Epithelial cell of proximal tubule (primary cell): ENCODE data around the gene MBNL1. TPM values are rescaled to one million over a fixed set of nuclear protein-coding genes. Genes with fewer than 3 reads are reported as not detected.

ENCODE experiments used
- DNase-seq: peaks from one replicate; pipeline ENCODE4 v3.0.0-alpha.2; 2011; ENCODE audit warnings: low read depth
- H3K4me3 ChIP-seq: 2 replicates; pipeline ENCODE4 v1.5.1; 2011; ENCODE audit warnings: low read depth, mild to moderate bottlenecking, low read length
- CTCF ChIP-seq: conservative IDR thresholded peaks from 2 replicates; pipeline ENCODE4 v1.5.1; 2012; ENCODE audit warnings: low read depth, mild to moderate bottlenecking, low read length
- total RNA-seq: library from RNA; depleted of rRNA; stranded (reverse); fragments of >200 nt; gene quantifications from 2 replicates; pipeline ENCODE4 v1.2.3, GENCODE V29; 2015

Gene MBNL1
- total RNA-seq, 1 donor from 2014 or later: 75.3 TPM

GRCh38 chr3:152359385-152360248, 90.9 kb downstream of the MBNL1 start:
- DNase-seq: no peak

DNA sequence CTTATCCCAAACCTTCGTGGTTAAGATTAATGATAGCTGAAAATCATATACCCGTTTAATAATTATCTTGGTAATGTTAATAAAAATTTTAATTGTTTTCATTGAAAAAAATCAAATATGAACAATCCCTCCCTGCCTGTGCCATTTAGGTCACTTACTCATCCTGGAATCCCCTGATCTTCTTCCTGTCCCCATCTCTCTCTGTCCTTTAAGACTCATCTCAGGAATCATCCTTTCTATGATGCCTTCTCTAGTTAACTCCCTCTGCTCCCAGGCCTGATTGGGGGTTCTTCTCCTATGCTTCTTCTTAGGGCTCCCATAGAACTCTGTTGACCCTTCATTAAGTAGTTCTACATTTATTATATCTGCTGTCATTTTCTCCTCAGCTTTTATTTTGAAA, 91.6 kb downstream of the MBNL1 start:
- no peak overlapping the region for H3K4me3 ChIP-seq
- no peak for TF ChIP-seq CTCF
- DNase-seq: no peak

More at GRCh38 chr3:152359385-152360248, 90.9 kb downstream of the MBNL1 start:
- no peak overlapping the region for H3K4me3 ChIP-seq
- TF ChIP-seq CTCF: no peak

- DNase-seq: no peak
- no peak overlapping the region for H3K4me3 ChIP-seq
- no peak for TF ChIP-seq CTCF
Observed at GRCh38 chr3:152360966-152361365, 92.2 kb downstream of the MBNL1 start.

- DNase-seq: no peak
- no peak overlapping the region for H3K4me3 ChIP-seq
- TF ChIP-seq CTCF: no peak
Observed at GRCh38 chr3:152362086-152362485, 93.4 kb downstream of the MBNL1 start.

GRCh38 chr3:152364237-152364636, 95.5 kb downstream of the MBNL1 start:
- no peak overlapping the region for H3K4me3 ChIP-seq
- no peak for TF ChIP-seq CTCF
- DNase-seq: no peak

DNA sequence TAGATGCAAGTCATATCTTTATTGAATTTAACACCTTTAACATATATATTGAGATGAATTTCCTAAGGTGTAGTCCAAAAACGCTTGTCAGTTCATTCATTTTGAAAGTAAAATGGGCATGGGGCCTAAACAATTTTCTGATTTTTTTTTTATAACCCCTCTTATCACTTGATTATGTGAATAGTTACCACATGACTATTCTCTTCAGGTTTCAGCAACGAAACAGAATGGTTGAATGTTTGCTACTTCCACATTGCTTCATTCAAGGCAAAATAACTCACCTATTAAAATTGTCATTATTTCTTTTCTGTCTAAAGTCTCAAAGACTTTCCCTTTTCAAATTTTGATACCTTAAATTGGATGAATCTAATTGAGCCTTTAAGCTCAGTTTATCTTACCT, 96.4 kb downstream of the MBNL1 start:
- H3K4me3 ChIP-seq: no peak overlapping the region
- no peak for TF ChIP-seq CTCF
- DNase-seq: no peak
